ENCODE data around the gene ULK1. TPM values are rescaled to one million over a fixed set of nuclear protein-coding genes. Genes with fewer than 3 reads are reported as not detected.
"Not testable (repeated sequence)": the region's sequence is repeated elsewhere in the genome, so short reads cannot be mapped to it uniquely, and the experiment has no call there.

The ULK1 gene
- total RNA-seq, 1 donor, result 11.7 TPM

DNA sequence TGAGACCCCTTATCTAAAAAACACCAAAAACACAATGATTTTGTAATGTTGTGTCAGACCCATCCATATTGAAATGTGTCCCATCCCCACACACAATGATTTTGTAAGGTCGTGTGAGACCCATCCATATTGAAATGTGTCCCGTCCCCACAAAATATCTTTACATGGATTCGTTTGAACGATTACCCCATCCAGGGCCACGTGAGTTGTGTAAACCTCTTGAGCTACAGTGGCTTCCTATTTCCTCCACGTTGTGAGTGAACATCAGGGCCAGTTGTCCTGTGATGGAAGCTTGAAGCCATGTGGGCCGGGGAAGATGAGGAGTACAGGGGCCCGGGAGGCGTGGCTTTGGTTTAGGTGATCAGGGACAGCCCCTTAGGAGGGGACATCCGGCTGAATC is 27.0 kb upstream of the ULK1 start:
- no peak overlapping the region for H3K4me3 ChIP-seq (ENCODE audit: low read depth, low read length)
- TF ChIP-seq, protein P1, sequence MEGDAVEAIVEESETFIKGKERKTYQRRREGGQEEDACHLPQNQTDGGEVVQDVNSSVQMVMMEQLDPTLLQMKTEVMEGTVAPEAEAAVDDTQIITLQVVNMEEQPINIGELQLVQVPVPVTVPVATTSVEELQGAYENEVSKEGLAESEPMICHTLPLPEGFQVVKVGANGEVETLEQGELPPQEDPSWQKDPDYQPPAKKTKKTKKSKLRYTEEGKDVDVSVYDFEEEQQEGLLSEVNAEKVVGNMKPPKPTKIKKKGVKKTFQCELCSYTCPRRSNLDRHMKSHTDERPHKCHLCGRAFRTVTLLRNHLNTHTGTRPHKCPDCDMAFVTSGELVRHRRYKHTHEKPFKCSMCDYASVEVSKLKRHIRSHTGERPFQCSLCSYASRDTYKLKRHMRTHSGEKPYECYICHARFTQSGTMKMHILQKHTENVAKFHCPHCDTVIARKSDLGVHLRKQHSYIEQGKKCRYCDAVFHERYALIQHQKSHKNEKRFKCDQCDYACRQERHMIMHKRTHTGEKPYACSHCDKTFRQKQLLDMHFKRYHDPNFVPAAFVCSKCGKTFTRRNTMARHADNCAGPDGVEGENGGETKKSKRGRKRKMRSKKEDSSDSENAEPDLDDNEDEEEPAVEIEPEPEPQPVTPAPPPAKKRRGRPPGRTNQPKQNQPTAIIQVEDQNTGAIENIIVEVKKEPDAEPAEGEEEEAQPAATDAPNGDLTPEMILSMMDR (IDR thresholded peaks at IDR 0.05; ENCODE audit: insufficient read depth, low read depth, low read length), result no peak
- no peak for DNase-seq (ENCODE audit: low read depth)

DNA sequence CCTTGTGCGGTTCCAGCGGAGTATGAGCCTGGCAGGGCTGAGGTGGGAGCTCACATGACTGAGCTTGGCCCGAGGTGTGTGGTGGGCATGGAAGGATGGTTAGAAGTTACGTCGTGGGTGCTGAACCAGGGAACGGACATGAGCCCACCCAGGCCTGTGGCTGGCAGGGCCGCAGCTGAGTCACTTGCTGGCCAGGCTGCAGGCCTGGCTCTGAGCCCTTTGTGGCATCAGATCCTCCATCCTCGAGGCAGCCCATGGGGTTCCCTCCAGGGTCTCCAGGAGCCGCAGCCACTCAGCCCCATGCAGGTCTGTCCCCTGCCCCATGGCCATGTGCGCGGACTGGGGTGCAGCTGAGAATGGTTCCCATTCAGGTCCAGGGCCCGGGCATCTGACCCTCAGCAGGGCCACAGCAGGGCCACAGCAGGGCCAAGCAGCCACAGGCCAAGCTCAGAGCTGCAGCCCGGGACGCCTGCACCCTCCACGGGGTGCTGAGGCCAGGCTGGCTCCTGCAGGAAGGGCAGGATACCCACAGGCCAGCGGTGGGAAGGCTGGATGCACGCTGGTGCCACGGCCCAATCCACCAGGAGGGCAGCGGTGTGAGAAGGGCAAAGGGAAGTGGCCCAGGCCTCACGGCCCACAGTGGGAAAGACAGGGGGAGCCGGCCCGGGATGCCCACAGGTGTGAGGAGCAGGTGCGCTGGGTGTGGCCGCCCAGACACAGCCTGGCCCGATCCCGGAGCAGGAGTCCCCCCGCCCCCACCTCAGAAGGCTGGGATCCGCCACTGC is 26.3 kb upstream of the ULK1 start:
- no peak for DNase-seq (ENCODE audit: low read depth)
- TF ChIP-seq, protein P1 (IDR thresholded peaks at IDR 0.05; ENCODE audit: insufficient read depth, low read depth, low read length), result no peak

DNA sequence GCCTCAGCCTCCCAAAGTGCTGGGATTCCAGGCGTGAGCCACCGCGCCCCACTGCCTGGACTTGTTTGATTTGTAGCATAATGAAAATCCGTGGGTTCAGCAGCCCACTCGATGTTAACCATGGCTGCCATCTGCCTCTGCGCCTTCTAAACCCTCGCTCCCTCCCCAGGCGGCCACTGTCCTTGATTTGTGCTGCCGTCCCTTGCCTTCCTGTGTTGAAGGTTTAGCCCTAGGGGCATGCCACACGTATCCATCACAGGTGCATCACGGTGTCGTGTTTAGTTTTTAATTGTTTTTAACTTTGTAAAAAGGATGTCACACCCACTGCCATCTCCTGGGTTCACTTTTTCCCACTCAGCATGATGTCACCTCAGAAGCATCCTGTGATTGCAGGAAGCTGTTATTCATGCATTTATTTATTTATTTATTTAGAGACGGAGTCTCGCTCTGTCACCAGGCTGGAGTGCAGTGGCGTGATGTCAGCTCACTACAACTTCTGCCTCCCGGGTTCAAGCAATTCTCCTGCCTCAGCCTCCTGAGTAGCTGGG is 24.5 kb upstream of the ULK1 start:
- TF ChIP-seq, protein P1 (IDR thresholded peaks at IDR 0.05; ENCODE audit: insufficient read depth, low read depth, low read length), result no peak
- peak; percentile 57 for DNase-seq (ENCODE audit: low read depth)
- H3K4me3 ChIP-seq (ENCODE audit: low read depth, low read length), result no peak overlapping the region

More for the DNA sequence above, 26.3 kb upstream of the ULK1 start:
- H3K4me3 ChIP-seq (ENCODE audit: low read depth, low read length), result no peak overlapping the region

DNA sequence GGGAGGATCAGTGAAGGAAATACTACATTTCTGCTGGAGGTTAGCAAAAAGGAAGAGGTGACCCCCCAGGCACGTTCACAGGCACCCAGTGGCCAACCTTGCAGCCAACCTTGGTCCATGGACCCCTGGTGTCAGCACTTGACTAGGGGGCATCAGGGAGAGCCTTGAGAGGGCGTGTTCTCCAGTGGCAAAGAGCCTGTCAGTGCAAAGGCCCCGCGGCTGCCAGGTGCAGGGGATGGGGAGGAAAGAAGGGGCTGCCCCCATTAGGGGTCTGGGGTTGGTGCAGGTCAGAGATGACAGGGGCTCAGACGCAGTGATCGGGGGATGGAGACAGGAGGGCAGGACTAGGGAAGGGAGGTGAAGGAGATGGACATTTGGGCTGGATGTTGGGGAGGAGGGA is 22.7 kb upstream of the ULK1 start:
- DNase-seq (ENCODE audit: low read depth), result no peak
- H3K4me3 ChIP-seq (ENCODE audit: low read depth, low read length), result no peak overlapping the region
- TF ChIP-seq, protein P1 (IDR thresholded peaks at IDR 0.05; ENCODE audit: insufficient read depth, low read depth, low read length), result no peak

DNA sequence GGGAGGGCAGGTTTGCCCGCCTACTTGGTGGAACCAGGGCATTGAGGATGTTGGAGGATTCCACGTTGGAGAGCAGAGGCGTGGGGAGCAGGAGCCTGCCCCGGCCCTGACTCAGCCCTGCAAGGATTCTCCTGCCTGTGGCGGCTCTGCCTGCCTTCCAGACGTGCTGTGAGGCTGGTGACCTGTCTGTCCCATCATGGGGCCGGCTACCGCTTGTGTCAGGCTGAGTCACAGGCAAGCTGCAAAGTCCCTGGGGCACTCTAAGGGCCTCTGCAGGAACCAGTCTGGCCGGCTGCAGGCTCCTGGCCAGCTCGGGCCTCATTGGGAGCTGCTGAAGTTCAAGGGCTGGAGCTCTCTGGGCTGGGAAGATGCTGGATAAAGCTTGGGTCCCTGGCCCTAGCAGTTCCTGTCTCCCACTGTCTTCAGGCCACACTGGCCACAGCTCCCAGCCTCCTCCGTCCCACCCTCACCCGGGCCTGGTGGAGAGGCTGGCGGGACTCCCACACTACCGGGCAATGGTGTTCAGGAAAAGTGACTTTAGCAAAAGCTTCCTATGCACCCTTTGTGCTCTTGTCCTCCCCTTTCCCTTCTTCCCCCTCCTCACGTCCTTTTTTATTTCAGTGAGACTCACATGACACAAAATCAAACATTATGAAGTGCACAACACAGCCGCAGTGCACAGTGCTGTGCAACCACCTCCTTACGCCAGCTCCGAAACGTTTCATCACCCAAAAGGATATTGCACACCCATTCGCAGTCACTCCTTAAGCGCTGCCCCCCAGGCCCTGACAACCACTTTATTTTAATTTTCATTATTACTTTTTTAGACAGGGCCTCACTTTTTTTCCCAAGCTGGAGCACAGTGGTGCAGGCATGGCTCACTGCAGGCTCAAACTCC is 22.0 kb upstream of the ULK1 start:
- TF ChIP-seq, protein P1 (IDR thresholded peaks at IDR 0.05; ENCODE audit: insufficient read depth, low read depth, low read length), result no peak
- no peak overlapping the region for H3K4me3 ChIP-seq (ENCODE audit: low read depth, low read length)
- peak; percentile 75 for DNase-seq (ENCODE audit: low read depth)

DNA sequence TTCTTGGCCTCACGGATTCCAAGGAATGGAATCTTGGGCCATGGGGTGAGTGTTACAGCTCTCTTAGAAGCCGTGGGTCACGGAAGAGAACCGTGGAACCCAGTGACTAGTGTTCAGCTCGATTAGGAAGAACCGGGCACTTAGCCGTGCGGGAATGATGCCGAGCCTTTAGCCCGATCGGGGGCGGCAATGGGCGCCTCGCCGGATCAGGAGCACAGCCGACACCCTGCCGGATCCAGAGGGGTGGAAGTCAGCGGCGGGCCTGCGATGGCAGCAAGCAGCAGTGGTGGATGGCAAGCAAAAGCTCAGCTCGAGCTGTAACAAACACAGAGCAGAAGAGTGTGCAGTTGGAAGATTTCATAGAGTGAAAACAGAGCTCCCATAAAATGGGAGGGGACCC is 21.1 kb upstream of the ULK1 start:
- TF ChIP-seq, protein P1 (IDR thresholded peaks at IDR 0.05; ENCODE audit: insufficient read depth, low read depth, low read length), result no peak
- H3K4me3 ChIP-seq (ENCODE audit: low read depth, low read length), result no peak overlapping the region
- no peak for DNase-seq (ENCODE audit: low read depth)

DNA sequence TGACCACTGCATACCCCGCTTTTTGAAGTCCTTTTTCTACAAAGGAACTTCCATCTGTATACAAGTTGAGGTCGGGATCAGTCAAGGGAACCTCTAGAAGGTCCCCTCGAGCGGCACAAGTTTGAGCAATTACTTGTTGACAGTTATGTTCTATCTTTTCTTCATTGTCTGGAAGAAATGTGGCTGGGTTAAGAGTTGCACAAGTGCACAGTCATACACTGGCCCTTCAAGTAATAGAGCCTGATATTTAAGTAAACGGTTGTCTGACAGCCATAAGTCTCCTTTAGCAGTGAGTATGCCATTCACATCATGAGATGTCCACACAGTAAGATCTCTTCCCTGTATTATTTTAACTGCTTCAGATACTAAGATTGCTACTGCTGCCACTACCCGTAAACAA is 19.4 kb upstream of the ULK1 start:
- not testable (repeated sequence) for DNase-seq (ENCODE audit: low read depth); H3K4me3 ChIP-seq (ENCODE audit: low read depth, low read length)

DNA sequence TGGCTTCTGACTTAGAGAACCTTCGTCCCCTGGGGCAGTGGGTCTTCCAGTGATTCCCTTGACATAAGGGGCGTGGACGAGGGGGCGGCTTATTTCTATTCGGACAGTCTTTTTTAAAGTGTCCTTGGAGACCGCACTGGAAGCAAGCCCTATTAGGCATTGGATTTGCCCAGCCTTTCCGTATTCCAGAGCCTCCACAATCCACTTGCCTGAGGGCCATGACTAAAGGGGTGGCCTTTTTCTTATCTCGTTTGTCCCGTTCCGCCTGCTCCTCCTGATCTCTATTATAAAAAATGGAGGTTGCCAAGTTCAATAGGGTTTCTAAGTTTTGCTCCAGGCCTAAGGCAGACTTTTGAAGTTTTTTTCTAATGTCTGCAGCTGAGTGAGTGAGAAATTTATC is 17.2 kb upstream of the ULK1 start:
- not testable (repeated sequence) for DNase-seq (ENCODE audit: low read depth); H3K4me3 ChIP-seq (ENCODE audit: low read depth, low read length)

DNA sequence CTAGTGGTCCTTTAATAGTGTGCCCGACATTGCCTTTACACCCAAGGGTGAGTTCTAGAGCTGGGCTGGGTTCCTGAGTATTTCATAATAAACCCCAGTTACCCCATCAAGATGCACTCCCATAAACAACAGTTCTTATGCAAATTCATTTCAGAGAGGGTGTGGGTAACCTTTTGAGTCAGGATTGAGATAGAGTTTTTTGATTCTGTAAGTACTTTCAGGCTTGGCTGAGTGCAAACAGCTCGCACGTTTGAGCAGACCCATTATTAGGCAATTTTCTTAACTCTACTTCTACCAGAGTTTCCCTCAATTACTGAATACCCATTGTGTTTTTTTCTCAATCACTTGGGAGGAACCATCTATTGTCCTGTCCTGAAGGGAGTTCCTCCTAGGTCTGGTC is 16.0 kb upstream of the ULK1 start:
- not testable (repeated sequence) for H3K4me3 ChIP-seq (ENCODE audit: low read depth, low read length); DNase-seq (ENCODE audit: low read depth)
